Measurements from ENCODE around the gene VLDLR. TPM values are rescaled to one million over a fixed set of nuclear protein-coding genes. Genes with fewer than 3 reads are reported as not detected.

VLDLR gene
- total and polyA plus RNA-seq, 2 of the 13 experiments (the other 11 are each of a cell fraction or from before 2014, with no cell fraction given): 3.4 to 10.5 TPM

DNA sequence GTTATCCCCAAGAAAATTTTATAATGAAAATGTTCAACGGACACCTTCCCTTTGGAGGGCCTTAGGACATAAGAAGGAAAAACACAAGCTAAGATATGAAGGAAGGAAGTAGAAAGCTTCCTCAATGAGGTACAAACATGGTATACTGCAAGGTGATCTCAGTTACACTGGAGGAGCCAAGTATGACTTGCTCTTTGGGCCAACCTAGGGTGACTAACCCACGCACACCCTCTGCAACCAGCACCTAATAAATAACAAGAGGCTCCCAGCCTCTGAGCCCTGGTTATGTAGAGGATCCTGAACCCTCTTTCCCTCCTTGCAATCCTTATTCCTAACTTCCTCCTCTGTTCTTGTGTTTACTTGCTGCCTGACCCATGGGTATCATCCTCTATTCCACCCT lies 57.4 kb downstream of the VLDLR start:
- H3K79me2 ChIP-seq (ENCODE audit: insufficient read depth, low read length): no peaks in the 10 kb centered on the region
- no TSS peak for BruUV-seq (replicated peaks)
- in situ Hi-C loops (cut with HindIII; ENCODE audit: extremely low pct_ligation_motif_present, low pct_unique_long_range_greater_than_20kb) (no loop called here), intact Hi-C loops (cut with micrococcal nuclease; ENCODE audit: unreplicated experiment) (no loop called here)
- H3K4me1 ChIP-seq (ENCODE audit: insufficient read depth, low read length): peaks cover 27% of the 10 kb centered on the region
- TF ChIP-seq KMT2B (CRISPR knock-in tag; IDR thresholded peaks at IDR 0.05) (no peak), NFYC (CRISPR knock-in tag; IDR thresholded peaks at IDR 0.05) (no peak), ADNP (CRISPR knock-in tag; IDR thresholded peaks at IDR 0.05) (no peak), TP53 (CRISPR knock-in tag; conservative IDR thresholded peaks at IDR 0.05) (no peak), ZNF780A (CRISPR knock-in tag; IDR thresholded peaks at IDR 0.05) (no peak), ZFP36L2 (CRISPR knock-in tag; IDR thresholded peaks at IDR 0.05) (no peak), HNRNPH1 (optimal IDR thresholded peaks at IDR 0.05; ENCODE audit: low read depth, low read length) (no peak)
- TF ChIP-seq, protein P1, sequence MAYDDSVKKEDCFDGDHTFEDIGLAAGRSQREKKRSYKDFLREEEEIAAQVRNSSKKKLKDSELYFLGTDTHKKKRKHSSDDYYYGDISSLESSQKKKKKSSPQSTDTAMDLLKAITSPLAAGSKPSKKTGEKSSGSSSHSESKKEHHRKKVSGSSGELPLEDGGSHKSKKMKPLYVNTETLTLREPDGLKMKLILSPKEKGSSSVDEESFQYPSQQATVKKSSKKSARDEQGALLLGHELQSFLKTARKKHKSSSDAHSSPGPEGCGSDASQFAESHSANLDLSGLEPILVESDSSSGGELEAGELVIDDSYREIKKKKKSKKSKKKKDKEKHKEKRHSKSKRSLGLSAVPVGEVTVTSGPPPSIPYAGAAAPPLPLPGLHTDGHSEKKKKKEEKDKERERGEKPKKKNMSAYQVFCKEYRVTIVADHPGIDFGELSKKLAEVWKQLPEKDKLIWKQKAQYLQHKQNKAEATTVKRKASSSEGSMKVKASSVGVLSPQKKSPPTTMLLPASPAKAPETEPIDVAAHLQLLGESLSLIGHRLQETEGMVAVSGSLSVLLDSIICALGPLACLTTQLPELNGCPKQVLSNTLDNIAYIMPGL (CRISPR knock-in tag; IDR thresholded peaks at IDR 0.05; ENCODE audit: borderline replicate concordance in 1 of 2, low read depth in 1 of 2): no peak
- TF ChIP-seq, protein P2, sequence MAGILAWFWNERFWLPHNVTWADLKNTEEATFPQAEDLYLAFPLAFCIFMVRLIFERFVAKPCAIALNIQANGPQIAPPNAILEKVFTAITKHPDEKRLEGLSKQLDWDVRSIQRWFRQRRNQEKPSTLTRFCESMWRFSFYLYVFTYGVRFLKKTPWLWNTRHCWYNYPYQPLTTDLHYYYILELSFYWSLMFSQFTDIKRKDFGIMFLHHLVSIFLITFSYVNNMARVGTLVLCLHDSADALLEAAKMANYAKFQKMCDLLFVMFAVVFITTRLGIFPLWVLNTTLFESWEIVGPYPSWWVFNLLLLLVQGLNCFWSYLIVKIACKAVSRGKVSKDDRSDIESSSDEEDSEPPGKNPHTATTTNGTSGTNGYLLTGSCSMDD (CRISPR knock-in tag; IDR thresholded peaks at IDR 0.05): no peak
- TF ChIP-seq, protein P3, sequence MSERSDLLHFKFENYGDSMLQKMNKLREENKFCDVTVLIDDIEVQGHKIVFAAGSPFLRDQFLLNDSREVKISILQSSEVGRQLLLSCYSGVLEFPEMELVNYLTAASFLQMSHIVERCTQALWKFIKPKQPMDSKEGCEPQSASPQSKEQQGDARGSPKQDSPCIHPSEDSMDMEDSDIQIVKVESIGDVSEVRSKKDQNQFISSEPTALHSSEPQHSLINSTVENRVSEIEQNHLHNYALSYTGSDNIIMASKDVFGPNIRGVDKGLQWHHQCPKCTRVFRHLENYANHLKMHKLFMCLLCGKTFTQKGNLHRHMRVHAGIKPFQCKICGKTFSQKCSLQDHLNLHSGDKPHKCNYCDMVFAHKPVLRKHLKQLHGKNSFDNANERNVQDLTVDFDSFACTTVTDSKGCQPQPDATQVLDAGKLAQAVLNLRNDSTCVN (CRISPR knock-in tag; IDR thresholded peaks at IDR 0.05; ENCODE audit: borderline replicate concordance): no peak
- no peak overlapping the region for H3K4me2 ChIP-seq (ENCODE audit: low read depth, low read length)
- ChIA-PET POLR2A (no interaction called here), CTCF (ENCODE audit: low intra/inter-chr PET ratio, low total read pairs) (no interaction called here)
- no peaks in the 10 kb centered on the region for H4K20me1 ChIP-seq (ENCODE audit: insufficient read depth, low read length)
- H3K9me3 ChIP-seq (ENCODE audit: low read length): no peaks in the 10 kb centered on the region
- no peak overlapping the region for H3K4me3 ChIP-seq (replicated peaks in 1 of 3; ENCODE audit: insufficient read depth in 1 of 3, low read depth in 2 of 3, low read length in 3 of 3)
- no peak overlapping the region for H2AFZ ChIP-seq (ENCODE audit: low read length)
- no peaks in the 10 kb centered on the region for H3K36me3 ChIP-seq (replicated peaks in 1 of 2; ENCODE audit: control insufficient read depth in 1 of 2, insufficient read depth in 2 of 2, low read length in 2 of 2)
- H3K27me3 ChIP-seq (ENCODE audit: control insufficient read depth in 1 of 2, insufficient read depth in 2 of 2, low read length in 2 of 2): no peaks in the 10 kb centered on the region
- no peak for DNase-seq (ENCODE audit: low spot score)
- ATAC-seq: no peak
- no peak for FAIRE-seq
- no peak overlapping the region for H3K9ac ChIP-seq (ENCODE audit: insufficient read depth, low read depth, low read length)
- 97% methylated on average over 2 of the region's 2 CpGs for WGBS (ENCODE audit: low lambda C conversion rate)
- no peak overlapping the region for H3K27ac ChIP-seq (ENCODE audit: extremely low read length, insufficient read depth, low read length)
